A549 (cell line): ENCODE results near the gene RASL10B.

Experiments used
- CTCF ChIP-seq: fragments of >200 bp; sonication (Bioruptor Twin); formaldehyde crosslinking; IDR thresholded peaks from 3 replicates; pipeline ENCODE4 v1.5.1; 2016
- ESRRA ChIP-seq: fragments of 150-350 bp; IDR thresholded peaks from 2 replicates; pipeline ENCODE4 v1.6.1; 2014; ENCODE audit warnings: mild to moderate bottlenecking, low read length, borderline replicate concordance
- KDM1A ChIP-seq: fragments of 200-600 bp; sonication (generic); IDR thresholded peaks from 2 replicates; pipeline ENCODE4 v1.6.1; 2016; ENCODE audit warnings: low read depth, mild to moderate bottlenecking
- MAX ChIP-seq: IDR thresholded peaks from 2 replicates; pipeline ENCODE4 v1.6.1; 2012
- RFX5 ChIP-seq: fragments of 450-650 bp; IDR thresholded peaks from 2 replicates; pipeline ENCODE4 v1.7.1; 2014; ENCODE audit warnings: antibody characterized with exemption, mild to moderate bottlenecking, moderate library complexity

GRCh38 chr17:35716173-35716572 is 15.3 kb upstream of the RASL10B start:
- no peak for TF ChIP-seq ESRRA
- no peak for TF ChIP-seq CTCF
- TF ChIP-seq RFX5: no peak
- no peak for TF ChIP-seq KDM1A
- no peak for TF ChIP-seq MAX
